Measurements from ENCODE around the gene GLB1L.

Gene GLB1L

DNA sequence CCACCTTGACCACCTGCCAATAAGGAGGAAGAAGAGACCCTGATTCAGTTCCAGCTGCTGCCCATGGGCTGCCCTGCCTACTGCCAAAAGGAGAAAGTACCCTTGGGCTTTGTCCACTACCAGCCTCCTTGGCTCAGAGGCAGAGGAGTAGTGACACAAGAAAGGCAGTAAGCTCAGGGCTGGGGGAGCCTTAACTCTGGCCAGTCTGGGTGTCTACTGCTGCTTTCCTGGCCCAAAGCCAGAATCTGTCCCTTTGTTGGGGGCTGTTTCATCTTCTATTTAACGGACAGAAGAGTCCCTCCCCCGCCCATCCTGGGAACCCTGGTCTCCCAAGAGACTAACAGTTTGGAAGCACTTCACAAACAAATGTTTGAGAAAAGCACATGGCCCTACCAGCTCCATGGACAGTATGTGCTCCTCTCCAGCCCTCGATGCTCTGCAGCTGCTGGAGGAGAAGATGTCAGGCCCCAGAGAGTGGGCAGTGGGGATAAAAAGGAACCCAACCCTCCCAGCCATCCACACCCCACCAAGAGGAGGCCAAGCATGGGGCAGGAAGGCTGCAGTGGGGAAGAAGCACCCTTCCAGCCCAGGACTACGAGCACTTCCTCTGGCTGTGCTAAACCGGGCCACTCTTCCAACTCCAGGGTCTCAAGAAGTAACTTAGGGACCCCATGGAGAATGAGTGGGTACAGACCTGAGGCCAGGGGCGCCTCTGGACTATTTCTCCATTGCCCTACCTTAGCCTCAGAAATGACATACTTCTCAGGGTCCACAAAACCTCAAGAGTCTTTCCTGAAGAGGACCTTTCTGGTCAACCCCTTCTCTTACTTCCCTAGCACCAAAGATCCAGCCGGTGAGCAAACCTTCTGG is 17.0 kb downstream of the GLB1L start:
- no peak for DNase-seq (ENCODE audit: low read depth in 2 of 3, low spot score in 2 of 3)

DNA sequence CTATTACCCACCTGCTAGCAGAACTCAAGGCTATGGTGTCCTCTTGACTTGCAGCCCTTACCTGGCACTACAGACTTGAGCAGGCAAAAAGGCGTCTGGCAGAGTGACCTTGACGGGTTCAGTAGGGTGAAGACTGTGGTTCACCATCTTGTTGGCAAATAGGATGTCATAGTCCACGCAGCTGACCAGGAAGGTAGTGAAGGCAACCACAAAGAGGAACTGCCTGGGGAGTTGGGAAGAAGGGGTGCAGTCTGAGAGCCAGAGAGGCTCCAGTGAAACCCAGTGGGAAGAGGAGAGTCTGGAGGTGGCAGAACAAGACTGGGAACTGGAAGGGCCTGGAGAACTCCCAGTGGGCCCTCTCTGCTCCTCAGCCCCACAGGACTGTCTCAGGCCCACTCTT is 19.9 kb downstream of the GLB1L start:
- no peak for DNase-seq (ENCODE audit: low read depth in 2 of 3, low spot score in 2 of 3)

DNA sequence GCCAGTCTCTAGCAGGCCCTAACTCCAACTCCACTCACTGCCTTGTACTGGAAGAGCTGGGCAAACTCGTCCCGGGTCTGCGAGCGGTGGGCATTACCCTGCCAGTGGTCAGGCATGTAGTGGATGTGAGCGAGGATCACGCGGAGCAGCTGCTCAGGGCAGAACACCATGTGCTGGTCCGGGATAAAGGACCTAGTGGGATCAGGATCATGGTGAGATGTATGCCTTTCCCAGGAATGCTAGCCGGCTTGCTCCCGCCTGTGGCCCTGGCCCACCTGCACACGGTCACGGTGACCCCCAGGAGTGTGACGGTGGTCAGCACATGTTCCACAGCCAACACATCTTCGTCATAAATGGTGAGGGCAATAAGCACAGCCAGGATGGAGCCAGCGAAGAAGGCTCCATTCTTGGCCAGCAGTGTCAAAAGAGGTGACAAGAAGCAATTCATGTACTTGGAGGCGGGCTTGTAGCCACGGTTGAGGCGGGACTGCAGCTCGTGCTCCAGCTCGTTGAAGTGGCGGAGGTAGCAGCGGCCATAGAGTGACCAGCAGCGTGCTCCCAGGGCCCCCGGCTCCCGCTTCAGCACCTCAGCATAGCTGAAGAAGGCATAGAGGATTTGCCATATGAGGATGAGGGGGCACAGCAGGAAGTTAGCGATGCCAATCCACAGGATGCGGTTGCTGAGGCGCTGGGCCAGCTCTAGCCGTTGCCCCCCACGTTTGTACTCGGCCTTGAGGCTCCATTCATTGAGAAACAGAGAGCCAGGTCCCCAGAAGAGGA is 21.2 kb downstream of the GLB1L start:
- DNase-seq (ENCODE audit: low read depth in 2 of 3, low spot score in 2 of 3): no peak

DNA sequence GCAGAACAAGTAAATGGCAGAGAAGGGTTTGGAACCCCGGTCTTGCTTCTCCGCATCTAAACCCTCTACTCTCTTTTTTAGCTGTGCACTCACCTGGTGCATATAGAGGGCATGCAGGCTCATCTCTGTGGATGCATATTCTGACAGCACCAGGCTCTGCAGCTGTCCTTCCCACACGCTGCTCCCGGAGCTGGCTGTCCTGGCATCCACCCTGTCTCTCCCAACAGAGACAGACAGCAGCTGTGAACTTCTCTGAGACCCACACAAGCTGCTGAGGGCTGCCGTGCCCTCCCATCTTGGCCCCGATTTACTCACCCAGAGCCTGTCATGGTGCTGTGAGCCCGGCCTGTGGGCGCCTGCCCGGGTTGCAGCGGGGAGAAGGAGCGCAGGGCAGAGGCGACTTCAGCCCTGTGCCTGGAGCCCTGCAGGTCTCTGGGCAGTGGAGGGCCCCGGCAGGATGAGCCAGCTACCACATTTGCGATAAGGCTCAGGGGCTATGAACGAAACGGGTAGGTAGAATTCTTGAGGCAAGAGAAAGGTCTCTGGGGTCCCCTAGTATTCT is 23.2 kb downstream of the GLB1L start:
- no peak for DNase-seq (ENCODE audit: low read depth in 2 of 3, low spot score in 2 of 3)

DNA sequence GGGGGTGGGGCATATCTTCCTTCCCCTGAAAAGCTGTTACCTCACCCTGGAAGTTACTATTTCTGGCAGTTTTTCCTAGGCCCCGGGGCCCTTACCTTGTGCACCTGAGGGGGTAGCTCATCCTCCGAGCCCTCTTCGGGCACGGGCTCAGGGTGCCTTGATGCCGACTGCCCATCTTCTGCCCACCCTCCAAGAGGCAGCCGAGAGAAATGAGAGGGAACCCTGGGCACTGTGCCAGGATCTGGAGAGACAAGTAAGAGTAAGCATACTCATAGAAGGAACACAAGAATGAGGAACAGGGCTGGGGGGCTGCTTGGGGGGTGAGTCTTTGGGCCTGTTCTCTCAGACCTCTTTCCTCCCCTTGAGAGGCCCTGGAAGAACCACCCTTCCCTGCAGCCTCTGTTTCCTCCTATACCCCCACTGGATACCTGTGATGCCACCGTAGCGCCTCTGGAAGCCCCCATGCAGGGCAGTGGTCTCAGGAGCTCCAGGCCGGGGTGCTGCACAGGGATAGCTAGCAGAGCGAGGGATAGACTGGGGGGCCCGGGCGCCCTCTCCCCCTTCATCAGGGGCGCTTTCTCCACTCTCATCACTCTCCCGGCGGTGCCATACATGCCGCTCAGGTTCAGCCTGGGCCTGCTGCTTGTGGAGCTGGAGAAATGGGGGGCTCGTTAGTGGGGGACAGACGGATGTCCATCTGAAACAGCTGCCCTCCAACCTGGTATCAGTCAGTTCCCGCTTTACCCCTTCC is 24.4 kb downstream of the GLB1L start:
- no peak for DNase-seq (ENCODE audit: low read depth in 2 of 3, low spot score in 2 of 3)

DNA sequence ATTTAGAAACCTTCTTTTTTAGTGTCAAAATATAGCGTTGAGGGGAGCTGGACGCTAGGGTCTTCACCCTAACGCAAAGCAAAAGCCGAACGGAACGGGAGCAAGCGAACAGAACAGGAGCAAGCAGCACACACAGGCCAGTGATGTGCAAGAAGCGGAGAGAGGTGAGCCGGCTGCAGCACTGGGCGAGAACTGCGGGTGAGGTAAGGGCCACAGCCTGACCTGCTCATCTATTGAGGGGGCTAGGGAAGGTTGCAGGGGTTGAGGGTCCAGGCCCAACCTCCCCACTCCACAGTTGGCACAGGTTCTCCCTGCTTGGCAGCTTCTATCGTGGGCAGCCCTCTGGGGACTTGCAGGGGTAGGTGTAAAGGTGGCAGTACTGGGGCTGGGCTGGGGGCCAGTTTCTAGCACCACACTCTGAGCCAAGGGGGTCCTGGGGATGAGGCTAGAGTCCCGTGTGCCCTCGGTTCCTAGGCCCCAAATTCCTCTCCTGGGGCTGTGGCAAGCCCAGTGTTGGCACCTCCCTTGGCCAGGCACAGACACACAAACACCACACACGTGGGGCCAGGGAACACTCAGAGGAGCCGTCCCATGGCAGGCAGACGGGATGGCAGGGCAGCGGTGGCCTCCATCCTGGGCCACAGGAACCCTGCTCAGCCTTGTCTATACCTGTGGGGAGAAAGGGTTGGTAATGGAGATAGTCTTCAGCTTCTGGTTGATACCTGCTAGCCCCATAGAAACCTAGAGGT is 25.3 kb downstream of the GLB1L start:
- DNase-seq (ENCODE audit: low read depth in 2 of 3, low spot score in 2 of 3): no peak

DNA sequence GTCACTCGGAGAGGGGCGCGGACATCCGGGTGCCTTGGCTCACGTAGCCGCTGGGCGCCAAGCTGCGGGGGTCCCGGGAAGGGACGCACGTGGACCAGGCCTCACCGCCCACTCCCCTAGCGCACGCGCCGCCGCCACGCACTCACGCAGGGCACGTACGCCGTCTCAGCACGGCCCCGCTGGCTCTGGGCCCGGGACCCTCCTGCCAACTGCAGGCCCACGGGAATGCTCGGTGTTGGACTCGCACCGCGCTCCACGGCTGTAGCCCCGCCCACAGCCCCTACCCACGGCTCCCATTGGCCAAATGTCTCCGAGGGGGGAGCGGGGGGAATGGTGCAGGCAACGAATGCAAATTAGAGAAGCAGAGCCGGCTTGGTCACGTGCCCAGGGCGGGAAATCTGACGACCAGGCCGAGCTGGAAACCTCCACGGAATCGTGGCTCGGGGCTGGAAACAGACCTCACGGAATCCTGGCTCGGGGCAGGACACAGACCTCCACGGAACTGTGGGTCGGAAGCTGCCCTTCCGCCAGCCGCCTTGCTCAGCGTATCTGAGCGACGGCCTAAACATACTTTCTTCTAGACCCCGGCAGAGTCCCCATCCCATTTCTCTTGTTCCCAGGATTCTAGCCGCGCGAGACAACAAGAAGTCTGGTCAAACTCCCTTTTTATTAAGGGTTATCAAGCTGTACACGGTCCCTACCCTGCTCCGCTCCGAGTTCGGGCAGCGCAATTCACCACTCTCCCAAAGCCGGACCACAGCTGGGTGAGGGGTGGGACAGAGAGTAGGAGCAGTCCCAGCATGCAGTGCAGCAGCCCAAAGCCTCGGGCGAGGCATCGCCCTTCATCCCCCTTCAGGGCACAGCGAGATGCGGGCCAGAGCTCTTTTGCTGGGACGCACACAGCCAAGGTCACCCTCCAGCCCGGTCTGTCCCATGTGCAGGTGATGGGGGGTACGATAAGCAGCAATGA is 26.2 kb downstream of the GLB1L start, which contains the start of gene ABCB6:
ABCB6 (minus strand) TSS at position 227 of the 970 bp plus-strand sequence. CDS start 285 bp downstream, outside the sequence.
- DNase-seq (ENCODE audit: low read depth in 2 of 3, low spot score in 2 of 3): peak; percentile 62 to 77 (median 72)

DNA sequence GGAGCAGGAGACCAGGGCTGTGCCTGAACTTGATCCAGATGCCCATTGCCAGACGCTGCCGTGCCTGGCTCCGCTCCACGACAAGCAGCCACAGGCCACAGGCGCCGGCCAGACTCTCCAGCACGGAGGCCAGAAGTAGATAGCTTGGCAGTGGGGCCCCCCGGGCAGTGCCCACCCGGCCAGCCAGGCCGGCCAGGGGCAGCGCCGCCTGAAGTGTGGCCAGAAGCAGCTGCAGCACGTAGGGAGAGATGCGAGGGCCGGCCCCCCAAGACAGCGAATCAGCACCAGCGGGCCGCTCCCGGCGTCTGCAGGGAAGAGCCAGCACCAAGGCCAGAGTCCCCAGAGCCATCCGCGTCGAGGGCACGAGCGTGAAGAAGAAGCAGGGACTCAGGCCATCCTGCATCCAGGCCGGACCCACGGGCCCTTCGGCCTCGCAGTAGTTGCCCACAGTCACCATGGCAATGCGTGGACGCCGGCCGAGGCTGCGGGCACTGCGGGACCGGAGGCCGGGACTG is 27.0 kb downstream of the GLB1L start:
- no peak for DNase-seq (ENCODE audit: low read depth in 2 of 3, low spot score in 2 of 3)

DNA sequence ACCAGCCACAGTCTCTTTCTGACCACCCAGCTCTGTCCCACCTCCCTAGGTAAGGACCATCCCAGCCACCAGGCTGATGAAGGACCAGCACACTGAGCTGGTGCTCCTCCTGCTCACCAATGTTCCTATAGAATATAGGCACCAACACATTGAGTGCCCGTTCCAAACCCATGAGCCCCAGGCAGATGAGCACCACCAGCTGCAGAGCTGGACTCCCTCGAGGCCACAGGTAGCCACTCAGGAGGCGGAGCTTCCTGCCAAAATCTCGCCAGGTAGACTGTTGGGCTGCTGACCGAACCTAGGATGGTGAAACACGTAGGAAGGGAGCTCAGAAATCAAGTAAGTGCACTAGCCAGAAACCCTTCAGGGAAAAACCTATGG is 28.7 kb downstream of the GLB1L start:
- DNase-seq (ENCODE audit: low read depth in 2 of 3, low spot score in 2 of 3): no peak

DNA sequence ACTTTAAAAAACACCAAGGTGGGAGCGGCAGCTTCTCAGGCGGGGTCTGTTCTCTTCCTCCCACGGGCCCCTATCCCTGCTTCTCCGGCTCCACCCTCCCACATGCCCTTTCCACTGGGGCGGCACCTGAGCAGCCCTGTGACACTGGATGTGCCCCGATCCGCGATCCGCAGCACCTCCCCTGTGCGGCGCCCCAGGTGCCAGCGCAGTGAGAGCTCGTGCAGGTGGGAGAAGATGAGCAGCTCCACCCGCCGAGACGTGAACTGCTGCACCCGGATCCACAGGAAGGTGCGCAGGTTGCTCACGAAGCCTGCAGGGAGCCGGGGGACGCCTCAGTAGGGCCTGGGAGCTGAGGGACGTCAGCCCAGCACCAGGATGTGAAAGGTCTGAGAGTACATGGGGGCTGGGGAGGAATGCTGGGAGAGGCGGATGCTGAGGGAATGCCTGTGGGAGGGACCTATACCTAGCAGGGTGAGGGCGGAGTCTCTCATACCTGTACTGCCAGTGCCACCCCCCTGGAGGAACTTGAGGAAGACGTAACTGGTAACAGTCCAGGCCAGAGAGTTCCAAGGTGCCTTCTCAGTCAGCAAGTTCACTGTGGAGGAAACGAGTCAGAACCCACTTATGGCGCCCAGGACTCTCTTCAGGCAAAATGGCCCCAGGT is 29.2 kb downstream of the GLB1L start:
- DNase-seq (ENCODE audit: low read depth in 2 of 3, low spot score in 2 of 3): no peak

DNA sequence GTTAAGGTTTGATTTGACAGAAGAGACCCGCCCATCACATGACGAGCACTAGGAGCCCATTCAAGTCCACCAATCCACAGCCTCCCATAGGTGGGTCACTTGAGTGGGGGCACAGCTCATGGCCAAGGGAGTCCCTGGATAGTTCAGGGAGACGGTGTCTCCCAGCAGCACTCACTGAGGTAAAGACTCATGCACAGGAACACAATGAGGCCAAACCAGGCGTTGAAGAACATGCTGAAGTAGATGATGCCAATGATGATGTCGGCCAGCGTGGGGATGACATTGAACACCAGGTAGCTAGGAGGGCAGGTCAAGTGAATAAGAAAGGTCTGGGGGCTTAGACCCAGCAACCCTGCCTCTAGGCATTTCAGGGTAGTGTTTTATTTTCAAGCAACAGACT is 30.5 kb downstream of the GLB1L start:
- no peak for DNase-seq (ENCODE audit: low read depth in 2 of 3, low spot score in 2 of 3)

DNA sequence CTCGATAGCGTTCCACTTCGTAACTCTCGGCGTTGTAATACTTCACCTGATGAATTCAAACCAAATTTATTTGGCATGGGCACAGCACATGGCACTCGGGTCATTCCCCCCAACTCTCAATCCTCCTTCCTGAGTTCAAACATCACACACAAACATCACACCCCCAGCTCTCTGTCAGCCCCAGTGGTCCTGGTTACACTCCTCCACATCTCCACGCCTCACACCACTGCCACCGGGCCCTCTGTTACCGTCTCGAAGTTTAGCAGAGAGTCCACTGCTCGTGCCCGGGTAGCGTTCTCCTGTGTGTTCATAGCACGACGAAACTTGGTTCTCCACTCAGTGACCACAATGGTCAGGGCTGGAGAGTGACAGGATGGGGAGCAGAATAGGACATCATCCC is 31.1 kb downstream of the GLB1L start:
- no peak for DNase-seq (ENCODE audit: low read depth in 2 of 3, low spot score in 2 of 3)

DNA sequence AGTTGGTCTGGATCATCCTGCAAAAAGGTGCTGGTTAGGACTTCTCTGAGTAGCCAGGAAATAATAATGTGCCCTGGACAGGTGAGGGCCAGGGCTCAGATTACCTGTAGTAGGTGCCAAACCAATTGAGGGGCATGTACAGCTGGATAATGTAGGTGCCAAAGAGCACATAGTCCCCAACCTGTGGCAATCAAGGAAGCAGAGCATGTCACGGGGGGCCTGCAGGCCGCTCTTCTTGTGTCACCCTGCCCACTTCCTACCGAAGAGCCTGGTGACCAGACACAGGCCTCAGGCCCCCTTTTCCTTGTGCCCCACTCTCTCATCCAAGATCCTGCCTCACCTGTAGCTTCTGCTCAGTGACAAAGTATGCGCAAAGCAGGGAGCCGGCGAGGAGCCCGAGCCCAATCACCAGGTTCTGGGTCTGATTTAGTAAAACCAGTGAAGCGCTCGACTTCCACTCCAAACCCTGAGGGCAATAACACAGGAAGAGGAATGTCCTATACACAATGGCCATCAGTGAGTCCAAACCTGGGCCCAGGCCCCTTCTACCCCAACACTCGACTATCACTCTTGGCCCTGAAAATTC is 31.7 kb downstream of the GLB1L start:
- DNase-seq (ENCODE audit: low read depth in 2 of 3, low spot score in 2 of 3): no peak

DNA sequence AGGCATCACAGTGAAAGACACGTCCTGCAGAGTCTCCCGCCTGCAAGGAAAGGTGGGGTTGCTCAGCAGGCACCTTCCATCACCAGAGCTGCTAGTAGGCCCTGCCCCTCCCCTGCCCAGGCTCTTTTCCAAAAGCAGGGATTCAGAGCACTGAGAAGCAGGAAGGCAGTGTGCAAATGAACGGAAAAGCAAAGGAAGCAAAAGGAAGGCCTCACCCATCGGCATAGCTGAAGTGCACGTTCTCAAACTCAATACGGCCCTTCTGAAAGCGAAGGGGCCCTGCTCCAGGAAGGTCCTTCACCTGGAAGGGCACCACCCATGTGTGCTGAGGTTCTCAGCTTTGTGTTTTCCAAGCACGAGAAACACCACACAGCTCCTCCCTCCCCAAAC is 32.2 kb downstream of the GLB1L start:
- no peak for DNase-seq (ENCODE audit: low read depth in 2 of 3, low spot score in 2 of 3)

DNA sequence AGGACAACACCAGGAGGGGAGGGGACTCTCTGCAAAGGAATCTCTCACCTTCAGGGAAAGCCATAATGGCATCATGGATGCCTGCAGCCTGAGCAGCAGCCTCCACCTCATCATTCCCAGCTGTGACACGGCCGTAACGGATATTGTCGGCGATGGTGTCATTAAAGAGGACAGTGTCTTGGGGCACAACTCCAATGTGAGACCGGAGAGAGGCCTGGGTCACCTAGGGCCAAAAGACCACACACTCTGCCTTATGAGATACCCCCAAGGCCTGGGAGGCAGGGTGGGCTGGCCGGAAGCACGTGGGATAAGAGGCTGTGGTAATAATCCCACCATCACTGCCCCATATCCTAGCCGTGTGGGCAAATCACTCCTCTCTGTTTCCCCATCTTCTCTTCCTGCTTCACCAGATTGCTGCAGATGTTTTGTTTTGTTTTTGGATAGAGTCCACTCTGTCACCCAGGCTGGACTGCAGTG is 34.3 kb downstream of the GLB1L start:
- no peak for DNase-seq (ENCODE audit: low read depth in 2 of 3, low spot score in 2 of 3)

DNA sequence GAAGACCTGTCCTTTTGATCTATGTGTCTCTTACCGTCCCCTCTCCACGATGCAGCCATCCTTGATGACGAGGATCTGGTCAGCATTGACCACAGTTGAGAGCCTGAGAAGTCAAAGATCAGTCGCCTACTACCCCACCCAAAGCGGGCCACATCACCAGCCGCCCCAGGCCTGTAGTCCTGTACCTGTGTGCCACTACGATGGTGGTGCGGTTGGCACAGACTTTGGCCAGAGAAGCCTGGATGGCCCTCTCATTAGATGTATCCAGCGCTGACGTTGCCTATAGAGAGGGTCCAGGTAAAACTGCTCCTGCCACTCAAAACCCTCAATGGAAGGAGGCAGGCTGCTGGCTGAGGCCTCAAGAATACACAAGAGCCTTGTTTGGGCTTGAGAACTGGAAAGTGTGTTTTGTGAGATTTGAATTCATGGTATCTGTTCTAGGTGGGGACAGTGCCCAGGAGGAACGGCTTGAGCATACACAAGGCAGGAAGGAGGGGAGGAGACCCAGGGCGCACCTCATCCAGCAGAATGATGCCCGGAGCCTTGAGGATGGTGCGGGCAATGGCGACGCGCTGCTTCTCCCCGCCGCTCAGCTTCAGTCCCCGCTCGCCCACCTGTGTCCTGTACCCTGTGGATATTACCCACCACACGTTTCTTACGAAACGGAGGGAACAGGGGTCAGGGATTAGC is 34.9 kb downstream of the GLB1L start:
- no peak for DNase-seq (ENCODE audit: low read depth in 2 of 3, low spot score in 2 of 3)
